Activated B cell treated with CpG ODN at 0.5 μM for 24 hours (primary cell): Measurements from ENCODE around the gene NDC1. TPM values are rescaled to one million over a fixed set of nuclear protein-coding genes. Genes with fewer than 3 reads are reported as not detected.

Experiments
- ATAC-seq: fragments of 200-7000 bp; cut with Tn5 transposase; one replicate; pipeline ENCODE4 v1.10.0; 2021; ENCODE audit warnings: low read depth, mild to moderate bottlenecking, moderate library complexity
- CTCF ChIA-PET: fragments of 350-600 bp; sonication (Branson Sonifier 250); formaldehyde crosslinking; loops from one replicate; lab custom pipeline; 2021; ENCODE audit warnings: antibody characterized with exemption; lab: Charles Lee
- POLR2A ChIA-PET: fragments of 350-600 bp; sonication (Branson Sonifier 250); formaldehyde crosslinking; loops from one replicate; lab custom pipeline; 2021; ENCODE audit warnings: antibody characterized with exemption; lab: Charles Lee
- DNase-seq: peaks from one replicate; pipeline ENCODE4 v3.0.0; 2022
- H3K27ac Mint-ChIP-seq: one replicate; pipeline ENCODE4 v1.8.0; 2020; ENCODE audit warnings: mixed read lengths
- H3K27me3 Mint-ChIP-seq: one replicate; pipeline ENCODE4 v1.8.0; 2021; ENCODE audit warnings: mixed read lengths
- H3K36me3 Mint-ChIP-seq: one replicate; pipeline ENCODE4 v1.8.0; 2021; ENCODE audit warnings: low read depth, mixed read lengths
- H3K4me1 Mint-ChIP-seq: one replicate; pipeline ENCODE4 v1.8.0; 2021; ENCODE audit warnings: mixed read lengths
- H3K4me3 Mint-ChIP-seq: one replicate; pipeline ENCODE4 v1.8.0; 2020; ENCODE audit warnings: mild to moderate bottlenecking, mixed read lengths
- H3K9me3 Mint-ChIP-seq: one replicate; pipeline ENCODE4 v1.8.0; 2020; ENCODE audit warnings: mixed read lengths
- intact Hi-C: fragments of 100-400 bp; cut with micrococcal nuclease; formaldehyde crosslinking; loops from one replicate; pipeline ENCODE4 v1.15.1; 2024
- total RNA-seq: library from RNA; stranded (reverse); gene quantifications from 2 replicates; pipeline ENCODE4 v1.2.3, GENCODE V29; 2022
- TF ChIP-seq, protein P1 (sequence below): fragments of 200-600 bp; IDR thresholded peaks from one replicate; pipeline ENCODE4 v1.8.0; 2022; ENCODE audit warnings: antibody characterized with exemption, mild to moderate bottlenecking

The NDC1 gene
- total RNA-seq, 1 donor from 2014 or later: 10.6 TPM

DNA sequence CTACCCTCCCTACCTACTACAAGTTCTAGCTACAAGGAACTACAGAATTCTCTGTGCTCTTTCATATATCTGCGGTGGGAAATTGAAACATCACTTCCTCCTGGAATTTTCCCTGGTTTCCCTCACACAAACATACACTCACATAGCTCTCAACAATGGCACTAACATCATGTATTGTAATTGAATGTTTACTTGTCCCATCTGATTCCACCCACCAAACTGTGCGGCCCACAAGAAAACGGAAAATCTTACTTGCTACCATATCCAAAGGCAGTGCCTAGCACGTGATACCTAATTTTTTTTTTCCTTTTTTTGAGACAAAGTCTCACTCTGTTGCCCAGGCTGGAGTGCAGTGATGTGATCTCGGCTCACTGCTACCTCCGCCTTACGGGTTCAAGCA, 33.9 kb downstream of the NDC1 start:
- intact Hi-C loops: no loop called here

DNA sequence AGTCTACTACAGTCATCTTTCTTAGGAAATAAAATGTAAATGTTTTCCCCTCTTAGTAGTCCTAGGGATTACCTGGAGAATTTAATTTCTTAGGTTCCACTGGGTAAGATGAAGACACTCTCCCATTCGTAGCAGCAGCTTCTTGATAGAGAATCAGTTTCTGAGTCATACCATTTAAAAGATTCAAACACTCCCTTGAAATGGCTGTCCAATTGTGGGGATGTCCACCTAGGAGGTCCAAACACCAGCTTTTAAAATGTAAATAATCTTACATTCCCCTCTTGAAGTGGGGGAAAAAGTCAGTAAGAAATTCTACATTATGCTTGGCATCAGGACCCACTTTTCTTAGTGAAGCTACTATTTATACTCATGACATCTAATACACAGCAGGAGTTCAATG, 37.5 kb downstream of the NDC1 start:
- Mint-ChIP-seq H3K9me3 (no peaks in the 10 kb centered on the region), H3K27me3 (no peaks in the 10 kb centered on the region), H3K4me1 (no peaks in the 10 kb centered on the region), H3K4me3 (no peak overlapping the region), H3K36me3 (peaks cover 74% of the 10 kb centered on the region), H3K27ac (no peak overlapping the region)
- ATAC-seq: no peak
- intact Hi-C loops: no loop called here
- DNase-seq: no peak
- TF ChIP-seq, protein P1, sequence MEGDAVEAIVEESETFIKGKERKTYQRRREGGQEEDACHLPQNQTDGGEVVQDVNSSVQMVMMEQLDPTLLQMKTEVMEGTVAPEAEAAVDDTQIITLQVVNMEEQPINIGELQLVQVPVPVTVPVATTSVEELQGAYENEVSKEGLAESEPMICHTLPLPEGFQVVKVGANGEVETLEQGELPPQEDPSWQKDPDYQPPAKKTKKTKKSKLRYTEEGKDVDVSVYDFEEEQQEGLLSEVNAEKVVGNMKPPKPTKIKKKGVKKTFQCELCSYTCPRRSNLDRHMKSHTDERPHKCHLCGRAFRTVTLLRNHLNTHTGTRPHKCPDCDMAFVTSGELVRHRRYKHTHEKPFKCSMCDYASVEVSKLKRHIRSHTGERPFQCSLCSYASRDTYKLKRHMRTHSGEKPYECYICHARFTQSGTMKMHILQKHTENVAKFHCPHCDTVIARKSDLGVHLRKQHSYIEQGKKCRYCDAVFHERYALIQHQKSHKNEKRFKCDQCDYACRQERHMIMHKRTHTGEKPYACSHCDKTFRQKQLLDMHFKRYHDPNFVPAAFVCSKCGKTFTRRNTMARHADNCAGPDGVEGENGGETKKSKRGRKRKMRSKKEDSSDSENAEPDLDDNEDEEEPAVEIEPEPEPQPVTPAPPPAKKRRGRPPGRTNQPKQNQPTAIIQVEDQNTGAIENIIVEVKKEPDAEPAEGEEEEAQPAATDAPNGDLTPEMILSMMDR: no peak
- ChIA-PET CTCF (no interaction called here), POLR2A (no interaction called here)

More for the DNA sequence above, 33.9 kb downstream of the NDC1 start:
- DNase-seq (no peak), ATAC-seq (no peak)
- Mint-ChIP-seq H3K36me3 (peaks cover 73% of the 10 kb centered on the region), H3K27me3 (no peaks in the 10 kb centered on the region), H3K4me1 (no peaks in the 10 kb centered on the region), H3K27ac (no peak overlapping the region), H3K4me3 (no peak overlapping the region), H3K9me3 (no peaks in the 10 kb centered on the region)
- ChIA-PET CTCF (no interaction called here), POLR2A (no interaction called here)
- TF ChIP-seq, protein P1: no peak

DNA sequence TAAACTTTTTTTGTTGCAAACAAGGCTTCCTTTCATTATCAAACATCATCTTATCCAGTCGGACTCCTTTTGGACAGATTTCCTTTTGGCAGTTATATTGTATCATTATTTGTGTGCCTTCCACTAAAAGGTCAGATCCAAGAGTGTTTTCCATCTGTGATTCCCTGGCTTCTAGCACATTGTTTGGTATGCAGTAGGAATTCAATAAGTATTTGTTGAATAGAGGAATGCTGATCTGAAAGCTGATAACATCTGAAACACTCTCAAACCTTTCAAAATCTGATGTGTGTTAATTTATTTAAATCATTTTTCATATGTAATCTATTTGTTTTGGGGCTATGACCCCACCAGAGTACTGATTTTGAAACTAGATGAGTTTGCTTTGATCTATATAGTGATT, 39.0 kb downstream of the NDC1 start:
- Mint-ChIP-seq H3K36me3 (peaks cover 75% of the 10 kb centered on the region), H3K27me3 (no peaks in the 10 kb centered on the region), H3K4me1 (no peaks in the 10 kb centered on the region), H3K4me3 (no peak overlapping the region), H3K9me3 (no peaks in the 10 kb centered on the region), H3K27ac (no peak overlapping the region)
- CTCF ChIA-PET: no interaction called here
- ATAC-seq: no peak
- no peak for DNase-seq
- POLR2A ChIA-PET: no interaction called here
- TF ChIP-seq, protein P1: no peak
- intact Hi-C loops: no loop called here

DNA sequence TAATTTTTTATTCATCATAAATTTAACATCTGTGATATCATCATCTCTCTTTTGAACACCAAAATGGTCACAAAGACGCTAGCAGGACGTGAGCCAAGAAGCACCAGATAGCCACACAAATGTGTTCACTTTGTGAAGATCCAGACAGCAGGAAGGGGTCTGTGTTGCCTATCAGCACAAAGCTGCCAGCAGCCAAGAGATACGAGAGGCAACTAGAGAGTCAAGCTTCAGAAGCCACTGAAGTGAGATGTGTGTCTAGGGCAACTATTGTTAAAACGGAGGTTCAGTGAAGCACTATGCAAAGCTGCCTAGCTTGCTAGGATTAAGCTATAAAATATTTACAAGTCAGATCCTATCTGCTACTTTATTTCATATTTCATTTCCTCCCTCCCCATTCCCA, 45.3 kb downstream of the NDC1 start:
- Mint-ChIP-seq H3K36me3 (peaks cover 60% of the 10 kb centered on the region), H3K27ac (no peak overlapping the region)

DNA sequence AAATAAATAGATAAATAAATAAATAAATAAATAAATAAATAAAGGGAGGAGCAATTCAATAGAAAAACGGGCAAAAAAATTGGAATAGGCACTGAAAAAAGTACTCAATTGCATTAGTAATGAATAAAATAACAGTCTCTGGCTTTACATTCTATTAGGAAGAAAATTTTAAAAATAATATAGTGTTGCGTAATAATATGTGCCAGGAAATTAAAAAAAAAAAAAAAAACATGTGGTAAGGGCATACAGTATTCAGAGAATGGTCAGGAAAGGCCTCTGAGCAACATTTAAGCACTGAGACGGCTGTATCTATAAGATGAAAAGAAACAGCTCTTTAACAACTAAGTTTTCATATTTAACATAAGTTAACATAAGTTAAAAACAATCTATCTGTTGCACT, 50.4 kb downstream of the NDC1 start:
- Mint-ChIP-seq H3K4me1 (no peaks in the 10 kb centered on the region), H3K27ac (no peak overlapping the region), H3K9me3 (no peaks in the 10 kb centered on the region), H3K4me3 (no peak overlapping the region), H3K27me3 (no peaks in the 10 kb centered on the region), H3K36me3 (peaks cover 63% of the 10 kb centered on the region)
- ATAC-seq (no peak), DNase-seq (no peak)
- intact Hi-C loops: no loop called here
- ChIA-PET POLR2A (no interaction called here), CTCF (no interaction called here)
- TF ChIP-seq, protein P1: no peak

More for the DNA sequence above, 45.3 kb downstream of the NDC1 start:
- TF ChIP-seq, protein P1: no peak
- DNase-seq: no peak
- no peak for ATAC-seq
- no peaks in the 10 kb centered on the region for H3K9me3 Mint-ChIP-seq
- no peaks in the 10 kb centered on the region for H3K4me1 Mint-ChIP-seq
- CTCF ChIA-PET: no interaction called here
- POLR2A ChIA-PET: no interaction called here
- intact Hi-C loops: no loop called here
- H3K4me3 Mint-ChIP-seq: no peak overlapping the region
- H3K27me3 Mint-ChIP-seq: no peaks in the 10 kb centered on the region
